KBM-7 (cell line): Measurements from ENCODE around the gene CANX.

Source experiments
- DNase-seq: peaks from one replicate; pipeline ENCODE4 v3.0.0-alpha.2; 2015
- in situ Hi-C: fragments of 300-500 bp; cut with MboI; formaldehyde crosslinking; loops from 2 replicates; pipeline ENCODE4 v1.14.3; 2020; ENCODE audit warnings: low sequenced_read_pairs, low pct_unique_long_range_greater_than_20kb, mixed read lengths

The CANX gene

GRCh38 chr5:179769271-179769670 is 70.5 kb downstream of the CANX start:
- DNase-seq, result no peak
- in situ Hi-C loops, result no loop called here

- in situ Hi-C loops, result no loop called here
- DNase-seq, result no peak
These were observed 71.0 kb downstream of the CANX start for GRCh38 chr5:179769796-179770195.

GRCh38 chr5:179771311-179771895 is 72.6 kb downstream of the CANX start:
- DNase-seq, result no peak
- in situ Hi-C loops, result no loop called here

GRCh38 chr5:179772351-179772750 is 73.6 kb downstream of the CANX start:
- in situ Hi-C loops, result no loop called here
- DNase-seq, result no peak

DNA sequence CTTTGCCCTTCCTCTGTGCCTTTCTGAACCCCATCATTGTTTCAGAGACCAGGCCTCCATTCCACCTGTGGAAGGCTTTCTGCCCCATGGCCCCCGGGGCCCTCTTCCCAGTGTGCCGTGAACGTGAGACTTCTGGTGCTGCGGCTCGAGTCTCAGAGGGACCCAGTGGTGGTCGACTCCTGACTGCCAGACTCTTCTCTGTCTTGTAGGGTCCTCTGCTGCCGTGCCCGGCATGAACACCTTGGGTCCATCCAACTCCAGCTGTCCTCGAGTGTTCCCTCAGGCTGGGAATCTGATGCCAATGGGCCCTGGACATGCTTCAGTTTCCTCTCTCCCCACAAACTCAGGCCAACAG is 74.9 kb downstream of the CANX start:
- in situ Hi-C loops, result no loop called here
- no peak for DNase-seq

GRCh38 chr5:179774442-179774841 is 75.7 kb downstream of the CANX start:
- DNase-seq, result no peak
- in situ Hi-C loops, result no loop called here

GRCh38 chr5:179776411-179776938 is 77.7 kb downstream of the CANX start:
- in situ Hi-C loops, result no loop called here
- DNase-seq, result no peak

DNA sequence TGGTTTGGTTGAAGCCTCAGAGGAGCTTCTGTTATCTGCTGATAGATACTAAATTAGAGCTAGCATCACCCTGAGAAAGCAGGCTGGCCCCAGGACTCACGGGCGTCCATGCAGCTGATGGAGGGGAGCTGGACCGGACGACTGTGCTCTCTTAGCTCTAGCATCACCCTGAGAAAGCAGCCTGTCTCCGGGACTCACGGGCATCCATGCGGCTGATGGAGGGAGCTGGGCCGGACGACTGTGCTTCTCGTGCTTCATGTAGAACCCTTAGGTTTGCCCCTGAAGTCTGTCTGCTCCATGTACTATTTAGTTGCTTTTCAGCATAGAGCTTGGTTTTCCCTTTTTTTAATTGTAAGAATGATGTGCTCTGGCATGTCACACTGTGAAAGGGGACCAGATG is 78.7 kb downstream of the CANX start:
- no peak for DNase-seq
- in situ Hi-C loops, result no loop called here

DNA sequence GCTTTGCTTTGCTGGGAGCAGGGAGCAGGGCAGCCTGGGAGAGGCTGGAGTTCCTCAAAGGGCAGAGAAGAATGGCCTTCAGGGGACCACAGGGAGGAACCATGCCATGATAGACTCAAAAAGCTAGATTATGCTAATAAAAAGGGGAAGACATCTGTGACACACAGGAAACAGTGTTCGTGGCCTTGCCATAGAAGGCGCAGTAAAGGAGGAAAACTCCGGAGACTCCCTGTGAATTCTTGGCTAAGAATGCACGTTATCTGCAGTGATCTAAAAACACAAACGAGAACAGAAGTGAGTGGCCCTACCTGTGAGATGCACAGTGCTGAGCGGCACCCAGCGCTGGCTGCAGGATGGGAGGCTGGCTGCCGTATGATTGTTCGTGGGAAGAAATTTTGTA is 79.1 kb downstream of the CANX start:
- in situ Hi-C loops, result no loop called here
- peak; percentile 63 for DNase-seq

DNA sequence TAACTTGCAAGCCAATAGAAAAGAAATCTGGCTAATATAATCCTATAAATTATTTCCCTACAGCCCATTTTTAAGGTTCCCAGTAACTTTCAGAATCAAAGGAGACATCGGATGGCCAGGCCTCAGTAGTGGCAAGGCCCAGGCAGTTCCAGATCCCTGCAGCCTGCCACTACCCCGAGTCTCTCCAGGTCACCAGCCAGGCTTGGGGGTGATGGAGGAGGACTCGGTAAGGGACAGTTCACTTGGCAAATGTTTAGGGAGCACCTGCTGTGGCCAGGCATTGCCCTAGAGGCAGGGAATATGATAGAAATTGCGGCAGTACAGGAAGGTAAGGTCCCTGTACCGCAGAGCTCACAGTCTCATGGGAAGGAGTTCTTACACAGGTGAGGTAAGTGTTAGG is 79.8 kb downstream of the CANX start:
- DNase-seq, result no peak
- in situ Hi-C loops, result no loop called here

- no peak for DNase-seq
- in situ Hi-C loops, result no loop called here
These were observed 81.1 kb downstream of the CANX start for GRCh38 chr5:179779826-179780225.

- in situ Hi-C loops, result no loop called here
- DNase-seq, result no peak
These were observed 81.6 kb downstream of the CANX start for GRCh38 chr5:179780362-179780761.
